Fibroblast of lung (primary cell): Measurements from ENCODE around the gene MYO5B. TPM values are rescaled to one million over a fixed set of nuclear protein-coding genes. Genes with fewer than 3 reads are reported as not detected.
A peak's percentile ranks its signal among the peaks of the same experiment; 100 is the strongest.

Source experiments
- DNase-seq, 2 donors: peaks; one replicate each; pipeline versions ENCODE4 v3.0.0 to v3.0.0-alpha.2; 2010; ENCODE audit warnings: low read depth in 2 of 2
- H2AFZ ChIP-seq: 2 replicates; pipeline ENCODE4 v1.5.1; 2012; ENCODE audit warnings: low read length, control low read depth, inconsistent platforms
- H3K27ac ChIP-seq: 2 replicates; pipeline ENCODE4 v1.5.1; 2011; ENCODE audit warnings: low read length, control low read depth; ENCODE audit not compliant: insufficient read depth
- H3K27me3 ChIP-seq: 2 replicates; pipeline ENCODE4 v1.5.1; 2011; ENCODE audit warnings: mild to moderate bottlenecking, low read length; ENCODE audit not compliant: control insufficient read depth, insufficient read depth
- H3K36me3 ChIP-seq: 2 replicates; pipeline ENCODE4 v1.5.1; 2011; ENCODE audit warnings: low read length; ENCODE audit not compliant: control insufficient read depth, insufficient read depth
- H3K4me1 ChIP-seq: 2 replicates; pipeline ENCODE4 v1.5.1; 2011; ENCODE audit warnings: low read length; ENCODE audit not compliant: control insufficient read depth, insufficient read depth; ENCODE audit errors: extremely low read depth
- H3K4me2 ChIP-seq: 2 replicates; pipeline ENCODE4 v1.5.1; 2011; ENCODE audit warnings: low read length, control low read depth; ENCODE audit not compliant: insufficient read depth; ENCODE audit errors: extremely low read depth
- H3K4me3 ChIP-seq, 4 experiments: fragments of 200-600 bp in 1 of 4; sonication (generic) in 1 of 4; replicated peaks in 1 of 4; 2 replicates each; pipeline ENCODE4 v1.5.1; 2011 to 2016; ENCODE audit warnings: low read length in 4 of 4, low read depth in 3 of 4, mild to moderate bottlenecking in 3 of 4, control low read depth in 2 of 4, inconsistent platforms in 1 of 4, mixed read lengths in 1 of 4; ENCODE audit not compliant: insufficient read depth in 1 of 4; ENCODE audit errors: control extremely low read depth in 1 of 4
- H3K79me2 ChIP-seq: 2 replicates; pipeline ENCODE4 v1.5.1; 2012; ENCODE audit warnings: mild to moderate bottlenecking, low read length, inconsistent platforms; ENCODE audit not compliant: control insufficient read depth, insufficient read depth
- H3K9ac ChIP-seq: 2 replicates; pipeline ENCODE4 v1.5.1; 2011; ENCODE audit warnings: mild to moderate bottlenecking, low read length, control low read depth; ENCODE audit not compliant: insufficient read depth
- H3K9me3 ChIP-seq: 2 replicates; pipeline ENCODE4 v1.5.1; 2012; ENCODE audit warnings: low read depth, low read length; ENCODE audit not compliant: control insufficient read depth, insufficient read depth
- H4K20me1 ChIP-seq: 2 replicates; pipeline ENCODE4 v1.5.1; 2011; ENCODE audit warnings: low read length; ENCODE audit not compliant: control insufficient read depth, insufficient read depth; ENCODE audit errors: extremely low read depth
- CTCF ChIP-seq, 2 donors: IDR thresholded peaks in 1 of 2; conservative IDR thresholded peaks in 1 of 2; 1 replicate in 1 of 2; 2 replicates in 1 of 2; pipeline ENCODE4 v1.5.1; 2011 to 2012; ENCODE audit warnings: low read length in 2 of 2, control low read depth in 1 of 2, inconsistent platforms in 1 of 2, low read depth in 1 of 2, mild to moderate bottlenecking in 1 of 2
- EZH2 ChIP-seq: IDR thresholded peaks from 2 replicates; pipeline ENCODE4 v1.5.1; 2012; ENCODE audit warnings: low read length, control low read depth, mild to moderate bottlenecking; ENCODE audit errors: missing control alignments
- polyA plus RNA-seq, 2 donors: library from polyadenylated mRNA; depleted of rRNA in 1 of 2; stranded (reverse) in 1 of 2; unstranded in 1 of 2; fragments of >200 nt; gene quantifications; 2 replicates each; pipeline ENCODE4 v1.2.1, GENCODE V29; 2011 to 2012; ENCODE audit warnings: missing spikeins in 1 of 2
- total RNA-seq: library from RNA; depleted of rRNA; stranded (reverse); fragments of >200 nt; gene quantifications from 2 replicates; pipeline ENCODE4 v1.2.1, GENCODE V29; 2014

Gene MYO5B
- total and polyA plus RNA-seq, 2 donors (not counting 1 experiment from before 2014, with no cell fraction given) = under 0.01 to 0.06 TPM

GRCh38 chr18:50187659-50188058, 7.3 kb downstream of the MYO5B start:
- Histone ChIP-seq H2AFZ (no peak overlapping the region), H3K4me2 (no peak overlapping the region), H3K4me1 (no peaks in the 10 kb centered on the region), H3K27me3 (no peaks in the 10 kb centered on the region), H3K36me3 (no peaks in the 10 kb centered on the region), H3K79me2 (no peaks in the 10 kb centered on the region), H4K20me1 (no peaks in the 10 kb centered on the region), H3K9me3 (no peaks in the 10 kb centered on the region), H3K9ac (no peak overlapping the region), H3K4me3 (no peak overlapping the region), H3K27ac (no peak overlapping the region)
- TF ChIP-seq CTCF (conservative IDR thresholded peaks at IDR 0.05 in 1 of 2, IDR thresholded peaks at IDR 0.05 in 1 of 2; ENCODE audit: low read depth in 1 of 2, low read length in 2 of 2) (no peak), EZH2 (no peak)
- DNase-seq = no peak

- Histone ChIP-seq H3K4me3 (no peak overlapping the region), H3K36me3 (no peaks in the 10 kb centered on the region), H3K4me2 (no peak overlapping the region), H3K27me3 (no peaks in the 10 kb centered on the region), H3K27ac (no peak overlapping the region), H3K9ac (no peak overlapping the region), H2AFZ (no peak overlapping the region), H3K79me2 (no peaks in the 10 kb centered on the region), H3K4me1 (no peaks in the 10 kb centered on the region), H4K20me1 (no peaks in the 10 kb centered on the region), H3K9me3 (no peaks in the 10 kb centered on the region)
- no peak for TF ChIP-seq CTCF (conservative IDR thresholded peaks at IDR 0.05 in 1 of 2, IDR thresholded peaks at IDR 0.05 in 1 of 2; ENCODE audit: low read depth in 1 of 2, low read length in 2 of 2)
- no peak for TF ChIP-seq EZH2
- no peak for DNase-seq
These were observed 8.6 kb downstream of the MYO5B start for GRCh38 chr18:50186385-50186784.

- peak; percentile 5 to 83 for DNase-seq
- no peak overlapping the region for H3K9ac ChIP-seq
- H3K27me3 ChIP-seq = no peaks in the 10 kb centered on the region
- no peaks in the 10 kb centered on the region for H3K9me3 ChIP-seq
- H3K4me1 ChIP-seq = no peaks in the 10 kb centered on the region
- no peak for TF ChIP-seq EZH2
- TF ChIP-seq CTCF (conservative IDR thresholded peaks at IDR 0.05 in 1 of 2, IDR thresholded peaks at IDR 0.05 in 1 of 2; ENCODE audit: low read depth in 1 of 2, low read length in 2 of 2) = no peak
- no peaks in the 10 kb centered on the region for H3K79me2 ChIP-seq
- no peak overlapping the region for H3K27ac ChIP-seq
- no peak overlapping the region for H2AFZ ChIP-seq
- no peaks in the 10 kb centered on the region for H3K36me3 ChIP-seq
- no peak overlapping the region for H3K4me2 ChIP-seq
- H3K4me3 ChIP-seq = no peak overlapping the region
- no peaks in the 10 kb centered on the region for H4K20me1 ChIP-seq
These were observed 11.4 kb downstream of the MYO5B start for GRCh38 chr18:50183556-50183955.
